Spleen (tissue), 11 donors: ENCODE results near the gene EME1. TPM values are rescaled to one million over a fixed set of nuclear protein-coding genes. Genes with fewer than 3 reads are reported as not detected.

Source experiments
- DNase-seq: peaks from one replicate; pipeline ENCODE4 v3.0.0-alpha.2; 2020
- H3K27ac ChIP-seq, 8 donors: fragments of 200-600 bp; sonication (generic) in 7 of 8; 1 replicate in 4 of 8; 2 replicates in 4 of 8; pipeline versions ENCODE4 v1.5.0 to v1.8.0; 2016 to 2021; ENCODE audit warnings: inconsistent platforms in 4 of 8, mild to moderate bottlenecking in 4 of 8, moderate library complexity in 1 of 8
- H3K27me3 ChIP-seq, 7 donors: fragments of 200-600 bp; sonication (generic) in 6 of 7; replicated peaks in 1 of 7; 1 replicate in 4 of 7; 2 replicates in 3 of 7; pipeline versions ENCODE4 v1.5.0 to v1.8.0; 2016 to 2021; ENCODE audit warnings: inconsistent platforms in 3 of 7, mild to moderate bottlenecking in 1 of 7
- H3K36me3 ChIP-seq, 6 donors: fragments of 200-600 bp; sonication (generic) in 5 of 6; 1 replicate in 4 of 6; 2 replicates in 2 of 6; pipeline versions ENCODE4 v1.5.0 to v1.8.0; 2016 to 2021; ENCODE audit warnings: inconsistent platforms in 2 of 6
- H3K4me1 ChIP-seq, 6 donors: fragments of 200-600 bp; sonication (generic) in 5 of 6; 1 replicate in 3 of 6; 2 replicates in 3 of 6; pipeline versions ENCODE4 v1.5.0 to v1.8.0; 2016 to 2021; ENCODE audit warnings: inconsistent platforms in 3 of 6
- H3K4me3 ChIP-seq, 8 donors: fragments of 200-600 bp; sonication (generic) in 7 of 8; 1 replicate in 4 of 8; 2 replicates in 4 of 8; pipeline versions ENCODE4 v1.5.0 to v1.8.0; 2016 to 2021; ENCODE audit warnings: inconsistent platforms in 4 of 8, mild to moderate bottlenecking in 4 of 8, moderate library complexity in 2 of 8
- H3K9me3 ChIP-seq, 8 donors: fragments of 200-600 bp; sonication (generic) in 7 of 8; 1 replicate in 4 of 8; 2 replicates in 4 of 8; pipeline versions ENCODE4 v1.5.0 to v1.8.0; 2016 to 2021; ENCODE audit warnings: inconsistent platforms in 4 of 8
- CTCF ChIP-seq, 11 experiments: fragments of 200-600 bp in 7 of 11; fragments of 450-650 bp in 4 of 11; sonication (generic) in 4 of 11; IDR thresholded peaks in 8 of 11; conservative IDR thresholded peaks in 3 of 11; 1 replicate in 7 of 11; 2 replicates in 4 of 11; pipeline versions ENCODE4 v1.4.0 to v1.8.0; 2016 to 2021; ENCODE audit warnings: antibody characterized with exemption in 11 of 11, inconsistent platforms in 4 of 11, mild to moderate bottlenecking in 1 of 11
- POLR2A ChIP-seq, 3 donors: fragments of 450-650 bp; IDR thresholded peaks; one replicate each; pipeline ENCODE4 v1.5.1; 2017; ENCODE audit warnings: antibody characterized with exemption in 3 of 3, mild to moderate bottlenecking in 1 of 3
- POLR2AphosphoS5 ChIP-seq, 3 donors: sonication (generic); formaldehyde crosslinking; IDR thresholded peaks; one replicate each; pipeline ENCODE4 v1.5.1; 2017; ENCODE audit warnings: antibody characterized with exemption in 3 of 3
- WGBS, 5 donors: extraction: QIAGEN DNeasy Blood & Tissue Kit in 3 of 5; methylation state at CpG; one replicate each; pipeline versions ENCODE4 v1.1.5 to v1.1.7; 2013 to 2018; 5-methylcytosine and 5-hydroxymethylcytosine counted together
- intact Hi-C: fragments of 100-400 bp; cut with DNase I; formaldehyde crosslinking; loops from one replicate; pipeline ENCODE4 v1.15.0; 2023; ENCODE audit warnings: low total_unique reads
- polyA plus RNA-seq, 3 donors: library from polyadenylated mRNA; stranded (reverse); fragments of 200-250 nt; gene quantifications; one replicate each; pipeline ENCODE4 v1.2.1, GENCODE V29; 2013
- total RNA-seq, 7 donors: library from RNA; depleted of rRNA in 3 of 7; stranded (reverse); fragments of >200 nt in 3 of 7; fragmentation: NEBNext Ultra II Directional in 4 of 7; extraction: Animal tissue kit (Norgen Biotek cat#: 25700) in 4 of 7; gene quantifications; one replicate each; pipeline versions ENCODE4 v1.1.0 to v1.2.1, GENCODE V29; 2016 to 2021
- donor health status: healthy with polysubstance abuse.
- donor health status: DM: no; HTN: no; CAD: no; lungs with moderate emphysema.
- donor health status: DM: no; HTN: no; CAD: no.
- donor health status: Bipolar disorder and iron deficiency.
- donor health status: healthy.
- donor health status: DM: no; HTN: no; CAD: no.
- donor health status: DM: yes; HTN: yes; CAD: no.

Gene EME1
- total and polyA plus RNA-seq, 10 donors = 0.66 to 3.6 (median 1.9) TPM

DNA sequence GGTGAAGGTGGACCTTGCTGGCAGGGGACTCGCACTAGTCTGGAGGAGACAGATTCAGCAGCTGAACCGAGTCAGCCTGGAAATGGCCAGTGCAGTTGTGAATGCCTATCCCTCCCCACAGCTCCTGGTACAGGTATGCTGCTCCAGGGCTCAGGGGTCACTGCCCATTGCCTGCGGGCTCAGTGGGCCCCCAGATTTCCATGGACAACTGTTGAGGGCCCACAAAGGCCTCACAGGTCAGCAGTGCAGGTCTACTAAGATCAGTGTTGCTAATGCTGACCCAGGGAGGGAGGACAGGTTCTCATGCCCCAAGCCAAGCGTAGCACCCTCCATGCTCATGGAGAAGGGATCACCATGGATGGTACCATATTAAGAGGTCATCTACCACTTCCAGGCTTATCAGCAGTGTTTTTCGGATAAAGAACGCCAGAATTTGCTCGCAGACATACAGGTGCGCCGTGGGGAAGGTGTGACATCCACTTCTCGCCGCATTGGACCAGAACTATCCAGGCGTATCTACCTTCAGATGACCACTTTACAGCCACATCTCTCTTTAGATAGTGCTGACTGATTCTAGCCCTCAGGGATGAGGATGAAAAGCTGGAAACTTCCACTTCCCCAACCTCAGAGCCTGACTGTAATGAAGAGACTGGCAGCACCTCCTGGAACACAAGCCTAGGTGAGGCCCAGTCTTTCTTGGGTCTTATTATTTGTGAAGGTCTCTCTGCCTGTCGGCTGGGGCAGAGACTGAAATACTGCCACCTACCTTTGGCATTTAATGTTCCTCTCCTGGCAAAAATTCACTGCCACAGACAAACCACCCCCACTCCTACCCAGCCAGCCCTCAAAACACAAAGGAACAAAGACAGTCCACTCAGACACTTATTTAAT, 7.6 kb downstream of the EME1 start:
- Histone ChIP-seq H3K36me3 (peaks cover 11 to 75% (median 57%) of the 10 kb centered on the region in 6 donors), H3K27me3 (no peaks in the 10 kb centered on the region), H3K9me3 (no peaks in the 10 kb centered on the region), H3K27ac (no peak overlapping the region), H3K4me3 (no peak overlapping the region), H3K4me1 (no peaks in the 10 kb centered on the region)
- intact Hi-C loops = no loop called here
- TF ChIP-seq CTCF (IDR thresholded peaks at IDR 0.05 in 8 of 11, conservative IDR thresholded peaks at IDR 0.05 in 3 of 11) = peak in 1 of 11 experiments; percentile 1
- TF ChIP-seq POLR2A (IDR thresholded peaks at IDR 0.05) = no peak
- TF ChIP-seq POLR2AphosphoS5 (IDR thresholded peaks at IDR 0.05) = peak in 1 of 3 donors; percentile 35
- DNase-seq = peak; percentile 54
- 87 to 94% (median 91%) methylated on average over 12 to 13 of the region's 13 CpGs for WGBS, 5 donors

- Histone ChIP-seq H3K4me3 (no peak overlapping the region), H3K4me1 (no peaks in the 10 kb centered on the region), H3K27me3 (no peaks in the 10 kb centered on the region), H3K36me3 (peaks cover 11 to 78% (median 64%) of the 10 kb centered on the region in 6 donors), H3K9me3 (no peaks in the 10 kb centered on the region), H3K27ac (no peak overlapping the region)
- no peak for TF ChIP-seq CTCF (IDR thresholded peaks at IDR 0.05 in 8 of 11, conservative IDR thresholded peaks at IDR 0.05 in 3 of 11)
- TF ChIP-seq POLR2A (IDR thresholded peaks at IDR 0.05) = no peak
- no peak for TF ChIP-seq POLR2AphosphoS5 (IDR thresholded peaks at IDR 0.05)
- WGBS, 5 donors = 87 to 97% (median 94%) methylated on average over 7 of the region's 7 CpGs
- intact Hi-C loops = no loop called here
- peak; percentile 25 for DNase-seq
Observed at GRCh38 chr17:50381260-50381815, 8.3 kb downstream of the EME1 start.

- intact Hi-C loops = no loop called here
- peaks cover 12 to 84% (median 70%) of the 10 kb centered on the region in 6 donors for H3K36me3 ChIP-seq
- no peak for TF ChIP-seq POLR2AphosphoS5 (IDR thresholded peaks at IDR 0.05)
- no peak for TF ChIP-seq CTCF (IDR thresholded peaks at IDR 0.05 in 8 of 11, conservative IDR thresholded peaks at IDR 0.05 in 3 of 11)
- no peak for TF ChIP-seq POLR2A (IDR thresholded peaks at IDR 0.05)
- no peaks in the 10 kb centered on the region for H3K9me3 ChIP-seq
- H3K27me3 ChIP-seq = no peaks in the 10 kb centered on the region
- WGBS, 5 donors = 62 to 85% (median 72%) methylated on average over 3 of the region's 3 CpGs
- no peaks in the 10 kb centered on the region for H3K4me1 ChIP-seq
- no peak overlapping the region for H3K4me3 ChIP-seq
- H3K27ac ChIP-seq = no peak overlapping the region
- no peak for DNase-seq
Observed at GRCh38 chr17:50381920-50382319, 8.9 kb downstream of the EME1 start.

DNA sequence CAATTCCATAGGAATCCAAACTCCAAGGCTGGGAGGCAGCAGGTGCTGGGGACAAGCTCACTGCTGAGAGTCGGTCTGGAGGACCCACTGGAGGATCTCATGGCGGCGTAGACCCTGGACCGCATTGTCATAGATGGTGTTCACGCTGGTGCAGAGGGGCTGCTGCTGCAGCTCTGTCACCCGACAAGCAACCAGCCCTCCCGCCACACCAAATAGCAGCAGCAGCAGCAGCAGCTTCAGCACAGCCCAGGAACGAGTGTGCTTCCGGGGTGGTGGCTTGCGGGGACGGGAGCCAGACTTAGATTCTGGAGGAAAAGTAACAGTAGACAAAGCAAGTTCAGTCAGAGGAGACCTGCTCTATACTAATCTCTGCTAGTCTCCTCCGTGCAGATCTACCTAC, 9.9 kb downstream of the EME1 start:
- H3K4me3 ChIP-seq = no peak overlapping the region
- intact Hi-C loops = no loop called here
- no peaks in the 10 kb centered on the region for H3K4me1 ChIP-seq
- 94 to 98% (median 95%) methylated on average over 10 to 12 of the region's 12 CpGs for WGBS, 5 donors
- peak; percentile 42 for DNase-seq
- no peaks in the 10 kb centered on the region for H3K27me3 ChIP-seq
- H3K36me3 ChIP-seq = peaks cover 15 to 94% (median 80%) of the 10 kb centered on the region in 6 donors
- no peak overlapping the region for H3K27ac ChIP-seq
- no peaks in the 10 kb centered on the region for H3K9me3 ChIP-seq
- TF ChIP-seq CTCF (IDR thresholded peaks at IDR 0.05 in 8 of 11, conservative IDR thresholded peaks at IDR 0.05 in 3 of 11) = no peak
- no peak for TF ChIP-seq POLR2A (IDR thresholded peaks at IDR 0.05)
- peak in 1 of 3 donors; percentile 48 for TF ChIP-seq POLR2AphosphoS5 (IDR thresholded peaks at IDR 0.05)
